SK-N-SH (cell line): ENCODE data around the gene IL18RAP. TPM values are rescaled to one million over a fixed set of nuclear protein-coding genes. Genes with fewer than 3 reads are reported as not detected.

Experiments
- CTCF ChIA-PET: fragments of 300-600, 350-600 bp; formaldehyde crosslinking; extraction: SDS; loops from one replicate; lab custom pipeline; 2021; lab: Yijun Ruan, JAX
- POLR2A ChIA-PET: fragments of 350-600 bp; sonication (Branson Sonifier 250); formaldehyde crosslinking; extraction: SDS; loops from one replicate; lab custom pipeline; 2020; ENCODE audit warnings: antibody characterized with exemption, inconsistent platforms; lab: Yijun Ruan, JAX
- DNase-seq: peaks from one replicate; pipeline ENCODE4 v3.0.0; 2012
- H2AFZ ChIP-seq: fragments of 200-600 bp; sonication (generic); 2 replicates; pipeline ENCODE4 v1.8.1; 2016; ENCODE audit warnings: antibody characterized with exemption, mild to moderate bottlenecking, low read depth
- H3F3A ChIP-seq: fragments of 200-600 bp; sonication (generic); replicated peaks from 2 replicates; pipeline ENCODE3; 2016; ENCODE audit warnings: antibody characterized with exemption, mild to moderate bottlenecking; ENCODE audit not compliant: insufficient read depth
- H3K27ac ChIP-seq, 2 experiments: fragments of 200-500 bp in 1 of 2; fragments of 200-600 bp in 1 of 2; sonication (Bioruptor generic) in 1 of 2; sonication (generic), shearing (Covaris generic) in 1 of 2; 2 replicates each; pipeline versions ENCODE4 v1.5.1 to v1.6.1; 2014 to 2016; ENCODE audit warnings: low read depth in 2 of 2, inconsistent platforms in 1 of 2, low read length in 1 of 2, mild to moderate bottlenecking in 1 of 2, mixed read lengths in 1 of 2
- H3K27me3 ChIP-seq: fragments of 200-600 bp; sonication (generic), shearing (Covaris generic); 2 replicates; pipeline ENCODE4 v1.6.1; 2016; ENCODE audit warnings: mixed run types; ENCODE audit not compliant: insufficient read depth
- H3K36me3 ChIP-seq, 2 experiments: fragments of 200-500 bp in 1 of 2; fragments of 200-600 bp in 1 of 2; sonication (Bioruptor generic) in 1 of 2; sonication (generic) in 1 of 2; replicated peaks in 1 of 2; 2 replicates each; pipeline versions ENCODE3 to v1.5.1; 2014 to 2016; ENCODE audit warnings: low read length in 1 of 2, mild to moderate bottlenecking in 1 of 2; ENCODE audit not compliant: insufficient read depth in 2 of 2, control insufficient read depth in 1 of 2
- H3K4me1 ChIP-seq, 2 experiments: fragments of 200-500 bp in 1 of 2; fragments of 200-600 bp in 1 of 2; sonication (Bioruptor generic) in 1 of 2; sonication (generic), shearing (Covaris generic) in 1 of 2; 2 replicates each; pipeline versions ENCODE4 v1.5.1 to v1.6.1; 2014 to 2016; ENCODE audit warnings: low read depth in 1 of 2, low read length in 1 of 2, mixed run types in 1 of 2; ENCODE audit not compliant: insufficient read depth in 2 of 2, control insufficient read depth in 1 of 2
- H3K4me2 ChIP-seq: fragments of 200-600 bp; sonication (generic), shearing (Covaris generic); 2 replicates; pipeline ENCODE4 v1.6.1; 2017; ENCODE audit warnings: mixed run types
- H3K4me3 ChIP-seq, 2 experiments: fragments of 200-500 bp in 1 of 2; fragments of 200-600 bp in 1 of 2; sonication (Bioruptor generic) in 1 of 2; sonication (generic), shearing (Covaris generic) in 1 of 2; 2 replicates each; pipeline versions ENCODE4 v1.5.1 to v1.8.1; 2014 to 2016; ENCODE audit warnings: low read depth in 2 of 2, inconsistent platforms in 1 of 2, low read length in 1 of 2, mild to moderate bottlenecking in 1 of 2, mixed read lengths in 1 of 2, moderate library complexity in 1 of 2
- H3K79me2 ChIP-seq: fragments of 200-600 bp; sonication (generic); 2 replicates; pipeline ENCODE4 v1.8.1; 2017; ENCODE audit warnings: mild to moderate bottlenecking; ENCODE audit not compliant: insufficient read depth
- H3K9ac ChIP-seq: fragments of 200-600 bp; sonication (generic); 2 replicates; pipeline ENCODE4 v1.6.1; 2017; ENCODE audit warnings: mixed run types
- H3K9me2 ChIP-seq: fragments of 200-600 bp; sonication (generic); 2 replicates; pipeline ENCODE4 v1.6.1; 2017; ENCODE audit warnings: mixed run types
- H3K9me3 ChIP-seq: fragments of 200-600 bp; sonication (generic); 2 replicates; pipeline ENCODE4 v1.6.1; 2017; ENCODE audit warnings: mixed run types, mild to moderate bottlenecking, moderate library complexity
- H4K20me1 ChIP-seq: fragments of 200-600 bp; sonication (generic); 2 replicates; pipeline ENCODE4 v1.6.1; 2017; ENCODE audit warnings: mild to moderate bottlenecking, mixed run types; ENCODE audit not compliant: insufficient read depth
- FOSL2 ChIP-seq: IDR thresholded peaks from 2 replicates; pipeline ENCODE4 v1.4.0; 2012; ENCODE audit warnings: low read depth, mild to moderate bottlenecking, moderate library complexity, borderline replicate concordance
- FOXJ3 ChIP-seq: sonication (generic); formaldehyde crosslinking; IDR thresholded peaks from 2 replicates; pipeline ENCODE4 v1.5.1; 2020; ENCODE audit warnings: mild to moderate bottlenecking, missing genetic modification reagents
- FOXM1 ChIP-seq: IDR thresholded peaks from 2 replicates; pipeline ENCODE4 v1.4.0; 2012; ENCODE audit warnings: low read depth, mild to moderate bottlenecking
- GABPA ChIP-seq: IDR thresholded peaks from 2 replicates; pipeline ENCODE4 v1.4.0; 2012; ENCODE audit warnings: low read depth, mild to moderate bottlenecking
- MEF2A ChIP-seq: IDR thresholded peaks from 2 replicates; pipeline ENCODE4 v1.4.0; 2012; ENCODE audit warnings: low read depth, borderline replicate concordance
- MXI1 ChIP-seq: IDR thresholded peaks from 2 replicates; pipeline ENCODE4 v1.6.1; 2012; ENCODE audit warnings: mild to moderate bottlenecking, low read depth, low read length, improper control_type of control experiment
- NRF1 ChIP-seq: IDR thresholded peaks from 2 replicates; pipeline ENCODE4 v1.6.1; 2012; ENCODE audit warnings: low read depth, mild to moderate bottlenecking, low read length
- POLR2AphosphoS5 ChIP-seq: IDR thresholded peaks from 2 replicates; pipeline ENCODE4 v1.6.1; 2012; ENCODE audit warnings: low read depth, low read length
- RAD21 ChIP-seq: IDR thresholded peaks from 2 replicates; pipeline ENCODE4 v1.6.1; 2012; ENCODE audit warnings: mild to moderate bottlenecking, low read length
- RFX5 ChIP-seq: IDR thresholded peaks from 2 replicates; pipeline ENCODE4 v1.6.1; 2012; ENCODE audit warnings: mild to moderate bottlenecking, improper control_type of control experiment, low read length
- RXRA ChIP-seq: IDR thresholded peaks from 2 replicates; pipeline ENCODE4 v1.4.0; 2012; ENCODE audit warnings: low read depth, mild to moderate bottlenecking, borderline replicate concordance
- TAF1 ChIP-seq: IDR thresholded peaks from 2 replicates; pipeline ENCODE4 v1.6.1; 2012; ENCODE audit warnings: low read depth, mild to moderate bottlenecking, low read length, moderate library complexity, borderline replicate concordance
- TCF12 ChIP-seq: IDR thresholded peaks from 2 replicates; pipeline ENCODE4 v1.4.0; 2012
- TEAD4 ChIP-seq: IDR thresholded peaks from 2 replicates; pipeline ENCODE4 v1.4.0; 2012; ENCODE audit warnings: mild to moderate bottlenecking, borderline replicate concordance; ENCODE audit not compliant: insufficient read depth
- whole genome bisulfite sequencing: methylation state at CpG from one replicate; pipeline ENCODE4 v1.1.6; 2017; ENCODE audit warnings: low lambda C conversion rate; 5-methylcytosine and 5-hydroxymethylcytosine counted together
- polyA plus RNA-seq, 3 experiments: library from polyadenylated mRNA; depleted of rRNA; stranded (reverse); fragments of >200 nt; gene quantifications; 2 replicates each; pipeline ENCODE4 v1.2.3, GENCODE V29; 2012
- TF ChIP-seq, protein P1 (sequence below): fragments of 150-350 bp; IDR thresholded peaks from 2 replicates; pipeline ENCODE4 v1.6.1; 2017; ENCODE audit warnings: antibody characterized with exemption, low read length, low read depth, borderline replicate concordance
- TF ChIP-seq, protein P2 (sequence below): fragments of 200-600 bp; sonication (generic); IDR thresholded peaks from 2 replicates; pipeline ENCODE4 v1.6.1; 2017; ENCODE audit warnings: antibody characterized with exemption, mild to moderate bottlenecking, moderate library complexity
- TF ChIP-seq, protein P3 (sequence below): fragments of 150-350 bp; IDR thresholded peaks from 2 replicates; pipeline ENCODE4 v1.6.1; 2016; ENCODE audit warnings: mild to moderate bottlenecking, low read depth, low read length
- TF ChIP-seq, protein P4 (sequence below): IDR thresholded peaks from 2 replicates; pipeline ENCODE4 v1.6.1; 2012; ENCODE audit warnings: mild to moderate bottlenecking, low read depth, low read length, moderate library complexity
- TF ChIP-seq, protein P5 (sequence below): IDR thresholded peaks from 2 replicates; pipeline ENCODE4 v1.4.0; 2012; ENCODE audit warnings: low read depth, borderline replicate concordance

IL18RAP gene
- polyA plus RNA-seq, 1 of the 3 experiments (the other 2 are of a cell fraction), result not detected

DNA sequence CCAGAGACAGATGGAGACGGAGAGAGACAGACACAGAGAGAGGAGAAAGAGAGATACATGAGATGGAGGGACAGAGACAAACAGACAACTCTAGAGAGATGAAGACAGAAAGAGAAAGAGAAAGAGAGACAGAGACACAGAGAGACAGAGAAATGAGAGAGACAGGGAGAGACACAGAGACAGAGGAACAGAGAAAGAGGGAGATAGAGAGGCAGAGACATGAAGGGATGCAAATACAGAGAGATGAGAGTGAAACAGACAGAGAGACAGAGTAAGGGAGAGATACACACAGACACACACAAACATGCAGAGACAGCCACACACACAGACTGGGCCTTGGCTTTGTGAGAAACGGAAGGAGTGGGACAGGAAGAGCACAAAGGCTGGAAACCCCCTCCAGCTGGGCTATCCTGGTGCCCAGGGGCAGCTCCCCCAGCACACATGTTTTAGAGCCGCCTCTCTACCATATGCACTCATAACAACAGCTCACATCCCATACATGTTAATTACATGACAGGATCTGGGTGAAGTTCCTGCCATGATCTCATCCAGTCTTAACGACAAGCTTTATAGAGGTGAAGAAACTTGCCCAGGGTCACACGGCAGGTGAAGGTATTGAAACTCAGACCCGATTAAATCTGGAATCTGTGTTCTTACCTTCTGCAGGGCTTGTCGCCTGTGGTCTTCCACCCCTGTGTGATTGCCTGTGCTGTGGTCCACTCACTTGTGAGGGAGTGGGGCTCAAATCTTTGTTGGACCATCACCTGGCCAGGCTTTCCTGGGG is 35.0 kb upstream of the IL18RAP start:
- no peak overlapping the region for H3K27ac ChIP-seq
- no peaks in the 10 kb centered on the region for H3F3A ChIP-seq
- POLR2A ChIA-PET, result no interaction called here
- no peaks in the 10 kb centered on the region for H3K4me1 ChIP-seq
- TF ChIP-seq, protein P1, sequence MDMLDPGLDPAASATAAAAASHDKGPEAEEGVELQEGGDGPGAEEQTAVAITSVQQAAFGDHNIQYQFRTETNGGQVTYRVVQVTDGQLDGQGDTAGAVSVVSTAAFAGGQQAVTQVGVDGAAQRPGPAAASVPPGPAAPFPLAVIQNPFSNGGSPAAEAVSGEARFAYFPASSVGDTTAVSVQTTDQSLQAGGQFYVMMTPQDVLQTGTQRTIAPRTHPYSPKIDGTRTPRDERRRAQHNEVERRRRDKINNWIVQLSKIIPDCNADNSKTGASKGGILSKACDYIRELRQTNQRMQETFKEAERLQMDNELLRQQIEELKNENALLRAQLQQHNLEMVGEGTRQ, result no peak
- TF ChIP-seq TEAD4 (no peak), FOSL2 (no peak), MEF2A (no peak), POLR2AphosphoS5 (no peak), RAD21 (no peak), MXI1 (no peak), TCF12 (no peak), FOXJ3 (CRISPR knock-in tag) (no peak), RXRA (no peak), NRF1 (no peak)
- TF ChIP-seq, protein P2, sequence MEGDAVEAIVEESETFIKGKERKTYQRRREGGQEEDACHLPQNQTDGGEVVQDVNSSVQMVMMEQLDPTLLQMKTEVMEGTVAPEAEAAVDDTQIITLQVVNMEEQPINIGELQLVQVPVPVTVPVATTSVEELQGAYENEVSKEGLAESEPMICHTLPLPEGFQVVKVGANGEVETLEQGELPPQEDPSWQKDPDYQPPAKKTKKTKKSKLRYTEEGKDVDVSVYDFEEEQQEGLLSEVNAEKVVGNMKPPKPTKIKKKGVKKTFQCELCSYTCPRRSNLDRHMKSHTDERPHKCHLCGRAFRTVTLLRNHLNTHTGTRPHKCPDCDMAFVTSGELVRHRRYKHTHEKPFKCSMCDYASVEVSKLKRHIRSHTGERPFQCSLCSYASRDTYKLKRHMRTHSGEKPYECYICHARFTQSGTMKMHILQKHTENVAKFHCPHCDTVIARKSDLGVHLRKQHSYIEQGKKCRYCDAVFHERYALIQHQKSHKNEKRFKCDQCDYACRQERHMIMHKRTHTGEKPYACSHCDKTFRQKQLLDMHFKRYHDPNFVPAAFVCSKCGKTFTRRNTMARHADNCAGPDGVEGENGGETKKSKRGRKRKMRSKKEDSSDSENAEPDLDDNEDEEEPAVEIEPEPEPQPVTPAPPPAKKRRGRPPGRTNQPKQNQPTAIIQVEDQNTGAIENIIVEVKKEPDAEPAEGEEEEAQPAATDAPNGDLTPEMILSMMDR, result no peak
- TF ChIP-seq, protein P3, sequence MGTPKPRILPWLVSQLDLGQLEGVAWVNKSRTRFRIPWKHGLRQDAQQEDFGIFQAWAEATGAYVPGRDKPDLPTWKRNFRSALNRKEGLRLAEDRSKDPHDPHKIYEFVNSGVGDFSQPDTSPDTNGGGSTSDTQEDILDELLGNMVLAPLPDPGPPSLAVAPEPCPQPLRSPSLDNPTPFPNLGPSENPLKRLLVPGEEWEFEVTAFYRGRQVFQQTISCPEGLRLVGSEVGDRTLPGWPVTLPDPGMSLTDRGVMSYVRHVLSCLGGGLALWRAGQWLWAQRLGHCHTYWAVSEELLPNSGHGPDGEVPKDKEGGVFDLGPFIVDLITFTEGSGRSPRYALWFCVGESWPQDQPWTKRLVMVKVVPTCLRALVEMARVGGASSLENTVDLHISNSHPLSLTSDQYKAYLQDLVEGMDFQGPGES, result no peak
- H3K4me3 ChIP-seq, result no peak overlapping the region
- H3K4me2 ChIP-seq, result no peak overlapping the region
- CTCF ChIA-PET, result no interaction called here
- H3K36me3 ChIP-seq, result no peaks in the 10 kb centered on the region
- DNase-seq, result no peak
- H3K27me3 ChIP-seq, result no peaks in the 10 kb centered on the region
- no peak overlapping the region for H3K9ac ChIP-seq
- H4K20me1 ChIP-seq, result no peaks in the 10 kb centered on the region
- no peaks in the 10 kb centered on the region for H3K9me3 ChIP-seq
- H2AFZ ChIP-seq, result no peak overlapping the region
- no peaks in the 10 kb centered on the region for H3K9me2 ChIP-seq
- WGBS, result 15% methylated on average over 7 of the region's 7 CpGs
- H3K79me2 ChIP-seq, result no peaks in the 10 kb centered on the region

DNA sequence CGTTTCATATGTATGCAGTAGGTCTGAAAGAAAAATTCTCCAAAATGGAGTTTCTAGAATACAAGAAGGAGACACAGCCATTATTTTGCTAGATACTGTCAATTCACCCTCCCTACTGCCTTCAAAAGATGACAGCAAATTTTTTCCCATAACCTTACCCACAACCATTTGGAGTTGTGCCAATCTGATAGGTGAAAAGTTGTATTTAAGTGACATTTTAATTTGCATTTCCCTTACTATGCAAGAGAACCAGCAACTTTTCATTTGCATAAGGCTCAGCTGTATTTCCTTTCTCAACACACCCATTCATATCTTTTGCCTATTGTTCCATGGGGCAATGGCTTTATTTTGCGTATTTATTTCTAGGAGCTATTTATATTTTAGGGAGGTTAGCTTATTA is 31.4 kb upstream of the IL18RAP start:
- Histone ChIP-seq H3K9me2 (no peaks in the 10 kb centered on the region), H3K9ac (no peak overlapping the region), H3K36me3 (no peaks in the 10 kb centered on the region), H3F3A (no peaks in the 10 kb centered on the region), H3K27me3 (peaks cover 3% of the 10 kb centered on the region; the same call in 1 of the 2 replicates), H3K79me2 (no peaks in the 10 kb centered on the region), H3K4me3 (no peak overlapping the region), H3K4me1 (no peaks in the 10 kb centered on the region), H3K9me3 (no peaks in the 10 kb centered on the region), H3K27ac (no peak overlapping the region), H3K4me2 (no peak overlapping the region), H4K20me1 (no peaks in the 10 kb centered on the region), H2AFZ (no peak overlapping the region)
- WGBS, result 16% methylated on average over 2 of the region's 2 CpGs
- ChIA-PET CTCF (no interaction called here), POLR2A (no interaction called here)
- no peak for DNase-seq
- TF ChIP-seq TAF1 (no peak), GABPA (no peak), FOXM1 (no peak), RFX5 (no peak)
- TF ChIP-seq, protein P4, sequence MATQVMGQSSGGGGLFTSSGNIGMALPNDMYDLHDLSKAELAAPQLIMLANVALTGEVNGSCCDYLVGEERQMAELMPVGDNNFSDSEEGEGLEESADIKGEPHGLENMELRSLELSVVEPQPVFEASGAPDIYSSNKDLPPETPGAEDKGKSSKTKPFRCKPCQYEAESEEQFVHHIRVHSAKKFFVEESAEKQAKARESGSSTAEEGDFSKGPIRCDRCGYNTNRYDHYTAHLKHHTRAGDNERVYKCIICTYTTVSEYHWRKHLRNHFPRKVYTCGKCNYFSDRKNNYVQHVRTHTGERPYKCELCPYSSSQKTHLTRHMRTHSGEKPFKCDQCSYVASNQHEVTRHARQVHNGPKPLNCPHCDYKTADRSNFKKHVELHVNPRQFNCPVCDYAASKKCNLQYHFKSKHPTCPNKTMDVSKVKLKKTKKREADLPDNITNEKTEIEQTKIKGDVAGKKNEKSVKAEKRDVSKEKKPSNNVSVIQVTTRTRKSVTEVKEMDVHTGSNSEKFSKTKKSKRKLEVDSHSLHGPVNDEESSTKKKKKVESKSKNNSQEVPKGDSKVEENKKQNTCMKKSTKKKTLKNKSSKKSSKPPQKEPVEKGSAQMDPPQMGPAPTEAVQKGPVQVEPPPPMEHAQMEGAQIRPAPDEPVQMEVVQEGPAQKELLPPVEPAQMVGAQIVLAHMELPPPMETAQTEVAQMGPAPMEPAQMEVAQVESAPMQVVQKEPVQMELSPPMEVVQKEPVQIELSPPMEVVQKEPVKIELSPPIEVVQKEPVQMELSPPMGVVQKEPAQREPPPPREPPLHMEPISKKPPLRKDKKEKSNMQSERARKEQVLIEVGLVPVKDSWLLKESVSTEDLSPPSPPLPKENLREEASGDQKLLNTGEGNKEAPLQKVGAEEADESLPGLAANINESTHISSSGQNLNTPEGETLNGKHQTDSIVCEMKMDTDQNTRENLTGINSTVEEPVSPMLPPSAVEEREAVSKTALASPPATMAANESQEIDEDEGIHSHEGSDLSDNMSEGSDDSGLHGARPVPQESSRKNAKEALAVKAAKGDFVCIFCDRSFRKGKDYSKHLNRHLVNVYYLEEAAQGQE, result no peak
- TF ChIP-seq, protein P5, sequence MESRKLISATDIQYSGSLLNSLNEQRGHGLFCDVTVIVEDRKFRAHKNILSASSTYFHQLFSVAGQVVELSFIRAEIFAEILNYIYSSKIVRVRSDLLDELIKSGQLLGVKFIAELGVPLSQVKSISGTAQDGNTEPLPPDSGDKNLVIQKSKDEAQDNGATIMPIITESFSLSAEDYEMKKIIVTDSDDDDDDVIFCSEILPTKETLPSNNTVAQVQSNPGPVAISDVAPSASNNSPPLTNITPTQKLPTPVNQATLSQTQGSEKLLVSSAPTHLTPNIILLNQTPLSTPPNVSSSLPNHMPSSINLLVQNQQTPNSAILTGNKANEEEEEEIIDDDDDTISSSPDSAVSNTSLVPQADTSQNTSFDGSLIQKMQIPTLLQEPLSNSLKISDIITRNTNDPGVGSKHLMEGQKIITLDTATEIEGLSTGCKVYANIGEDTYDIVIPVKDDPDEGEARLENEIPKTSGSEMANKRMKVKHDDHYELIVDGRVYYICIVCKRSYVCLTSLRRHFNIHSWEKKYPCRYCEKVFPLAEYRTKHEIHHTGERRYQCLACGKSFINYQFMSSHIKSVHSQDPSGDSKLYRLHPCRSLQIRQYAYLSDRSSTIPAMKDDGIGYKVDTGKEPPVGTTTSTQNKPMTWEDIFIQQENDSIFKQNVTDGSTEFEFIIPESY, result no peak
